Cardiac muscle cell (in vitro differentiated cells and primary cell): Measurements from ENCODE around the gene NDUFAF8. TPM values are rescaled to one million over a fixed set of nuclear protein-coding genes. Genes with fewer than 3 reads are reported as not detected.
A peak's percentile ranks its signal among the peaks of the same experiment; 100 is the strongest.

ENCODE experiments used
- DNase-seq, 2 donors: peaks; one replicate each; pipeline versions ENCODE4 v3.0.0 to v3.0.0-alpha.2; 2010 to 2017; ENCODE audit warnings: low read depth in 1 of 2, low spot score in 1 of 2
- H3K27ac ChIP-seq: fragments of 200-600 bp; sonication (generic); 2 replicates; pipeline ENCODE4 v1.5.1; 2016
- H3K27me3 ChIP-seq: fragments of 200-600 bp; sonication (generic); 2 replicates; pipeline ENCODE4 v1.6.0; 2016; ENCODE audit warnings: control low read depth
- H3K36me3 ChIP-seq: fragments of 200-600 bp; sonication (generic); 2 replicates; pipeline ENCODE4 v1.5.1; 2016; ENCODE audit warnings: control low read depth
- H3K4me1 ChIP-seq: fragments of 200-600 bp; sonication (generic); 2 replicates; pipeline ENCODE4 v1.8.1; 2017; ENCODE audit warnings: low read depth, mild to moderate bottlenecking, mixed run types
- H3K4me3 ChIP-seq: fragments of 200-600 bp; sonication (generic); 2 replicates; pipeline ENCODE4 v1.5.1; 2016; ENCODE audit warnings: mild to moderate bottlenecking
- H3K9me3 ChIP-seq: fragments of 200-600 bp; sonication (generic); 2 replicates; pipeline ENCODE4 v1.5.1; 2017; ENCODE audit warnings: low read depth, mild to moderate bottlenecking, control low read depth
- CTCF ChIP-seq: IDR thresholded peaks from 2 replicates; pipeline ENCODE4 v1.5.1; 2012; ENCODE audit warnings: low read depth, mild to moderate bottlenecking, low read length
- polyA plus RNA-seq: library from polyadenylated mRNA; unstranded; fragments of >200 nt; fragmentation: Nextera tagmentation; extraction: Ambion mirVana; gene quantifications from 2 replicates; pipeline ENCODE4 v1.2.1, GENCODE V29; 2016
- total RNA-seq: library from RNA; depleted of rRNA; stranded (reverse); fragments of >200 nt; gene quantifications from 2 replicates; pipeline ENCODE4 v1.2.3, GENCODE V29; 2016

The NDUFAF8 gene
- total and polyA plus RNA-seq, 2 experiments from 2014 or later: 52.3 to 142 TPM

- Histone ChIP-seq H3K4me1 (peaks cover 24% of the 10 kb centered on the region), H3K36me3 (no peaks in the 10 kb centered on the region), H3K9me3 (no peaks in the 10 kb centered on the region), H3K27me3 (no peaks in the 10 kb centered on the region), H3K4me3 (no peak overlapping the region), H3K27ac (peak overlapping the region; percentile 67)
- no peak for DNase-seq
- no peak for TF ChIP-seq CTCF
Observed at GRCh38 chr17:81252326-81252986, 13.3 kb downstream of the NDUFAF8 start.

- no peak for TF ChIP-seq CTCF
- H3K4me1 ChIP-seq: peaks cover 24% of the 10 kb centered on the region
- no peaks in the 10 kb centered on the region for H3K36me3 ChIP-seq
- H3K9me3 ChIP-seq: no peaks in the 10 kb centered on the region
- H3K27ac ChIP-seq: no peak overlapping the region
- no peaks in the 10 kb centered on the region for H3K27me3 ChIP-seq
- no peak for DNase-seq
- H3K4me3 ChIP-seq: no peak overlapping the region
Observed at GRCh38 chr17:81252987-81253329, 13.8 kb downstream of the NDUFAF8 start.

- H3K9me3 ChIP-seq: no peaks in the 10 kb centered on the region
- H3K36me3 ChIP-seq: no peaks in the 10 kb centered on the region
- no peak overlapping the region for H3K27ac ChIP-seq
- DNase-seq: peak; percentile 53
- peak; percentile 62 for TF ChIP-seq CTCF
- no peaks in the 10 kb centered on the region for H3K27me3 ChIP-seq
- peaks cover 24% of the 10 kb centered on the region for H3K4me1 ChIP-seq
- H3K4me3 ChIP-seq: no peak overlapping the region
Observed at GRCh38 chr17:81253358-81254131, 14.4 kb downstream of the NDUFAF8 start.

- peaks cover 24% of the 10 kb centered on the region for H3K4me1 ChIP-seq
- H3K27me3 ChIP-seq: no peaks in the 10 kb centered on the region
- no peaks in the 10 kb centered on the region for H3K36me3 ChIP-seq
- TF ChIP-seq CTCF: peak; percentile 72
- peak; percentile 83 to 91 for DNase-seq
- no peaks in the 10 kb centered on the region for H3K9me3 ChIP-seq
- H3K27ac ChIP-seq: peak overlapping the region; percentile 15
- H3K4me3 ChIP-seq: no peak overlapping the region
Observed at GRCh38 chr17:81254955-81255717, 16.0 kb downstream of the NDUFAF8 start.

GRCh38 chr17:81256616-81257015, 17.5 kb downstream of the NDUFAF8 start:
- no peak for DNase-seq
- H3K4me1 ChIP-seq: peaks cover 19% of the 10 kb centered on the region
- H3K27ac ChIP-seq: no peak overlapping the region
- H3K27me3 ChIP-seq: no peaks in the 10 kb centered on the region
- H3K4me3 ChIP-seq: no peak overlapping the region
- TF ChIP-seq CTCF: no peak
- H3K9me3 ChIP-seq: no peaks in the 10 kb centered on the region
- no peaks in the 10 kb centered on the region for H3K36me3 ChIP-seq
